GM23338 (cell line): Measurements from ENCODE around the gene APP. TPM values are rescaled to one million over a fixed set of nuclear protein-coding genes. Genes with fewer than 3 reads are reported as not detected.

Source experiments
- ATAC-seq: fragments of 200-7000 bp; cut with Tn5 transposase; 3 replicates; pipeline ENCODE4 v1.9.1; 2020
- DNase-seq: peaks from one replicate; pipeline ENCODE4 v3.0.0-alpha.2; 2015; ENCODE audit warnings: low spot score
- H2AFZ ChIP-seq: fragments of 200-600 bp; sonication (generic); 2 replicates; pipeline ENCODE4 v1.8.0; 2016; ENCODE audit warnings: antibody characterized with exemption, mild to moderate bottlenecking, moderate library complexity
- H3F3A ChIP-seq: fragments of 200-600 bp; sonication (generic); replicated peaks from 2 replicates; pipeline ENCODE4 v1.8.0; 2017; ENCODE audit warnings: antibody characterized with exemption, mixed run types, low read depth
- H3K27ac ChIP-seq: fragments of 200-600 bp; sonication (generic); 2 replicates; pipeline ENCODE4 v1.6.1; 2016; ENCODE audit warnings: low read depth
- H3K27me3 ChIP-seq: fragments of 200-600 bp; sonication (generic); 2 replicates; pipeline ENCODE4 v1.8.0; 2016; ENCODE audit warnings: mild to moderate bottlenecking, mixed run types, moderate library complexity; ENCODE audit not compliant: insufficient read depth
- H3K36me3 ChIP-seq: fragments of 200-600 bp; sonication (generic); 2 replicates; pipeline ENCODE4 v1.8.0; 2016; ENCODE audit warnings: mild to moderate bottlenecking; ENCODE audit not compliant: insufficient read depth
- H3K4me1 ChIP-seq: fragments of 200-600 bp; sonication (generic); 2 replicates; pipeline ENCODE4 v1.8.0; 2016; ENCODE audit warnings: mild to moderate bottlenecking, moderate library complexity; ENCODE audit not compliant: insufficient read depth
- H3K4me2 ChIP-seq: fragments of 200-600 bp; sonication (generic); 2 replicates; pipeline ENCODE4 v1.7.1; 2017; ENCODE audit warnings: mixed run types
- H3K4me3 ChIP-seq: fragments of 200-600 bp; sonication (generic); 2 replicates; pipeline ENCODE4 v1.6.1; 2016; ENCODE audit warnings: mixed run types
- H3K79me2 ChIP-seq: fragments of 200-600 bp; sonication (generic); replicated peaks from 2 replicates; pipeline ENCODE4 v1.8.0; 2017; ENCODE audit warnings: mild to moderate bottlenecking; ENCODE audit not compliant: insufficient read depth
- H3K9me2 ChIP-seq: fragments of 200-600 bp; sonication (generic); 2 replicates; pipeline ENCODE4 v1.8.0; 2017; ENCODE audit not compliant: insufficient read depth
- H4K20me1 ChIP-seq: fragments of 200-600 bp; sonication (generic); replicated peaks from 2 replicates; pipeline ENCODE4 v1.8.0; 2017; ENCODE audit warnings: mild to moderate bottlenecking; ENCODE audit not compliant: insufficient read depth
- H3K27ac Mint-ChIP-seq: 2 replicates; pipeline ENCODE4 v1.8.0; 2020; ENCODE audit warnings: inconsistent platforms, mild to moderate bottlenecking, moderate library complexity, mixed read lengths
- H3K27me3 Mint-ChIP-seq: 3 replicates; pipeline ENCODE4 v1.8.0; 2022; ENCODE audit warnings: low read depth, mild to moderate bottlenecking, moderate library complexity, mixed read lengths, inconsistent platforms; ENCODE audit not compliant: insufficient read depth, poor library complexity
- H3K36me3 Mint-ChIP-seq: 3 replicates; pipeline ENCODE4 v1.8.0; 2021; ENCODE audit warnings: low read depth, mild to moderate bottlenecking, inconsistent platforms, moderate library complexity, mixed read lengths
- H3K4me1 Mint-ChIP-seq: 3 replicates; pipeline ENCODE4 v1.8.0; 2020; ENCODE audit warnings: mild to moderate bottlenecking, inconsistent platforms, mixed read lengths
- H3K4me3 Mint-ChIP-seq: 3 replicates; pipeline ENCODE4 v1.8.0; 2021; ENCODE audit warnings: moderate library complexity, mild to moderate bottlenecking, inconsistent platforms, mixed read lengths
- H3K9me3 Mint-ChIP-seq: 3 replicates; pipeline ENCODE4 v1.8.0; 2020; ENCODE audit warnings: moderate library complexity, mild to moderate bottlenecking, inconsistent platforms, mixed read lengths
- CREB1 ChIP-seq: fragments of 250-450 bp; sonication (Bioruptor Pico); IDR thresholded peaks from 2 replicates; pipeline ENCODE4 v1.5.0; 2020; ENCODE audit warnings: low read depth, mild to moderate bottlenecking, moderate library complexity
- CTCF ChIP-seq, 2 experiments: fragments of 200-600 bp in 1 of 2; sonication (generic) in 1 of 2; conservative IDR thresholded peaks; 2 replicates each; pipeline versions ENCODE4 v1.5.1 to v1.6.1; 2016 to 2017; ENCODE audit warnings: antibody characterized with exemption in 2 of 2, low read depth in 2 of 2, mild to moderate bottlenecking in 2 of 2, moderate library complexity in 1 of 2
- ETS1 ChIP-seq: IDR thresholded peaks from 2 replicates; pipeline ENCODE4 v1.6.1; 2016; ENCODE audit warnings: antibody characterized with exemption
- EZH2 ChIP-seq: fragments of 200-600 bp; sonication (generic); IDR thresholded peaks from one replicate; pipeline ENCODE4 v1.8.0; 2017; ENCODE audit warnings: antibody characterized with exemption, mild to moderate bottlenecking, low read depth; ENCODE audit not compliant: unreplicated experiment
- EZH2phosphoT487 ChIP-seq: fragments of 200-600 bp; sonication (generic); IDR thresholded peaks from one replicate; pipeline ENCODE4 v1.8.1; 2018; ENCODE audit warnings: antibody characterized with exemption; ENCODE audit not compliant: unreplicated experiment
- JUNB ChIP-seq: IDR thresholded peaks from one replicate; pipeline ENCODE4 v1.6.1; 2016; ENCODE audit warnings: antibody characterized with exemption; ENCODE audit not compliant: unreplicated experiment
- NANOG ChIP-seq: IDR thresholded peaks from 2 replicates; pipeline ENCODE4 v1.6.1; 2016; ENCODE audit warnings: antibody characterized with exemption, borderline replicate concordance
- POLR2AphosphoS5 ChIP-seq: IDR thresholded peaks from 2 replicates; pipeline ENCODE4 v1.6.1; 2016; ENCODE audit warnings: antibody characterized with exemption, low read depth
- STAT1 ChIP-seq: IDR thresholded peaks from one replicate; pipeline ENCODE4 v1.6.1; 2016; ENCODE audit warnings: antibody characterized with exemption; ENCODE audit not compliant: unreplicated experiment
- ZNF114 ChIP-seq: fragments of 250-450 bp; sonication (Bioruptor Pico); IDR thresholded peaks from 2 replicates; pipeline ENCODE4 v1.5.0; 2020; ENCODE audit warnings: mild to moderate bottlenecking, moderate library complexity
- ZNF331 ChIP-seq: fragments of 250-450 bp; sonication (Bioruptor Pico); IDR thresholded peaks from 2 replicates; pipeline ENCODE4 v1.5.0; 2020; ENCODE audit warnings: low read depth, mild to moderate bottlenecking, moderate library complexity
- ZNF462 ChIP-seq: fragments of 250-450 bp; sonication (Bioruptor Pico); IDR thresholded peaks from 2 replicates; pipeline ENCODE4 v1.5.0; 2020; ENCODE audit warnings: mild to moderate bottlenecking, moderate library complexity
- polyA plus RNA-seq: library from polyadenylated mRNA; unstranded; fragments of >200 nt; fragmentation: Nextera tagmentation; extraction: Ambion mirVana; gene quantifications from 2 replicates; pipeline ENCODE4 v1.2.1, GENCODE V29; 2016
- total RNA-seq: library from RNA; depleted of rRNA; stranded (reverse); fragments of >200 nt; shearing (Covaris generic); gene quantifications from 2 replicates; pipeline ENCODE4 v1.2.3, GENCODE V29; 2014

Gene APP
- total and polyA plus RNA-seq, 2 experiments from 2014 or later = 69.4 to 444 TPM

- TF ChIP-seq CTCF (conservative IDR thresholded peaks at IDR 0.05; ENCODE audit: low read depth in 2 of 2) (no peak), EZH2 (no peak), CREB1 (CRISPR knock-in tag) (no peak)
These were observed 6.3 kb downstream of the APP start (continued) for GRCh38 chr21:26164311-26164710.

DNA sequence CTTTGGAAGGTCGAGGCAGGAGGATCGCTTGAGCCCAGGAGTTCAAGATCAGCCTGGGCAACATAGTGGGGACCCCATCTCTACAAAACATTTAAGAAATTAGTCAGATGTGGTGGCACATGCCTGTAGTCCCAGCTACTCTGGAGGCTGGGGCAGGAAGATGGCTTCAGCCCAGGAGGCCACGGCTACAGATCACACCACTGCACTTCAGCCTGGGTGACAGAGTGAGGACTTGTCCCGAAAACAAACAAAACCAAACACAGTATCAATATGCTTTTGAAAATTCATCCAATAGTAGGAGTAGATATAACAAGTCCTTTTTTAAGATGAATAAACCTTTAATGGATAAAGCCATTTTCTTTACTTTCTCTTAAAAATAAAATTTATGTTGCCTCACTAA, 8.5 kb downstream of the APP start:
- Histone ChIP-seq H3K27ac (no peak overlapping the region), H3K4me1 (peaks cover 78% of the 10 kb centered on the region), H3K36me3 (no peaks in the 10 kb centered on the region), H3K27me3 (no peaks in the 10 kb centered on the region), H3K9me2 (no peaks in the 10 kb centered on the region), H3K79me2 (peaks cover 100% of the 10 kb centered on the region), H4K20me1 (peaks cover 58% of the 10 kb centered on the region), H2AFZ (no peak overlapping the region), H3F3A (no peaks in the 10 kb centered on the region), H3K4me2 (0 out of 2 replicates have a peak overlapping the region, but pooled peaks have one; percentile 24), H3K4me3 (no peak overlapping the region)
- Mint-ChIP-seq H3K27me3 (no peaks in the 10 kb centered on the region), H3K36me3 (peaks cover 9% of the 10 kb centered on the region), H3K4me3 (no peak overlapping the region), H3K4me1 (peaks cover 76% of the 10 kb centered on the region), H3K9me3 (no peaks in the 10 kb centered on the region), H3K27ac (no peak overlapping the region)
- DNase-seq = no peak
- no peak for ATAC-seq
- TF ChIP-seq CREB1 (CRISPR knock-in tag) (no peak), JUNB (no peak), STAT1 (no peak), EZH2 (no peak), EZH2phosphoT487 (no peak), ETS1 (no peak), CTCF (conservative IDR thresholded peaks at IDR 0.05; ENCODE audit: low read depth in 2 of 2) (no peak), NANOG (no peak), ZNF331 (CRISPR knock-in tag) (no peak), POLR2AphosphoS5 (no peak), ZNF462 (CRISPR knock-in tag) (no peak), ZNF114 (CRISPR knock-in tag) (no peak)
